ENCODE results near the gene GSE1.

GRCh38 chr16:85648805-85649204 lies 35.7 kb downstream of the GSE1 start:
- TF ChIP-seq CTCF (conservative IDR thresholded peaks at IDR 0.05; ENCODE audit: low read depth in 2 of 2) (no peak), POLR2AphosphoS5 (IDR thresholded peaks at IDR 0.05; ENCODE audit: low read depth) (no peak), STAT1 (IDR thresholded peaks at IDR 0.05; ENCODE audit: unreplicated experiment) (no peak)
